Esophagus squamous epithelium (tissue), 5 donors: ENCODE results near the gene GPRIN3. TPM values are rescaled to one million over a fixed set of nuclear protein-coding genes. Genes with fewer than 3 reads are reported as not detected.

ENCODE experiments used
- DNase-seq: peaks from one replicate; lab custom pipeline; 2025; lab: John Stamatoyannopoulos, UW
- H3K27ac ChIP-seq, 4 donors: fragments of 200-600 bp; sonication (generic); one replicate each; pipeline ENCODE4 v1.5.1; 2016 to 2019; ENCODE audit warnings: mild to moderate bottlenecking in 1 of 4
- H3K27me3 ChIP-seq, 4 donors: fragments of 200-600 bp; sonication (generic); 1 replicate in 3 of 4; 2 replicates in 1 of 4; pipeline versions ENCODE4 v1.5.1 to v1.6.0; 2017 to 2021; ENCODE audit warnings: antibody characterized with exemption in 1 of 4
- H3K36me3 ChIP-seq, 3 donors: fragments of 200-600 bp; sonication (generic); one replicate each; pipeline ENCODE4 v1.5.1; 2016 to 2019
- H3K4me1 ChIP-seq, 3 donors: fragments of 200-600 bp; sonication (generic); one replicate each; pipeline ENCODE4 v1.5.1; 2017 to 2019
- H3K4me3 ChIP-seq, 4 donors: fragments of 200-600 bp; sonication (generic); 1 replicate in 3 of 4; 2 replicates in 1 of 4; pipeline ENCODE4 v1.5.1; 2016 to 2019; ENCODE audit warnings: mild to moderate bottlenecking in 2 of 4, moderate library complexity in 1 of 4
- H3K9me3 ChIP-seq, 3 donors: fragments of 200-600 bp; sonication (generic); one replicate each; pipeline ENCODE4 v1.5.1; 2016 to 2019
- POLR2A ChIP-seq, 4 donors: fragments of 450-650 bp; IDR thresholded peaks; one replicate each; pipeline ENCODE4 v1.6.1; 2017; ENCODE audit warnings: antibody characterized with exemption in 4 of 4, mild to moderate bottlenecking in 4 of 4, moderate library complexity in 3 of 4
- WGBS, 2 donors: methylation state at CpG; one replicate each; pipeline ENCODE4 v1.1.5; 2018; 5-methylcytosine and 5-hydroxymethylcytosine counted together
- intact Hi-C: fragments of 100-400 bp; cut with DNase I; formaldehyde crosslinking; loops from one replicate; pipeline ENCODE4 v1.15.0; 2022
- total RNA-seq, 4 donors: library from RNA; depleted of rRNA; stranded (reverse); fragments of >200 nt; gene quantifications; one replicate each; pipeline ENCODE4 v1.1.0, GENCODE V29; 2016
- TF ChIP-seq, protein P1 (sequence below), 6 experiments: fragments of 450-650 bp in 4 of 6; fragments of 200-600 bp in 2 of 6; sonication (generic) in 2 of 6; IDR thresholded peaks; one replicate each; pipeline ENCODE4 v1.5.1; 2016 to 2019; ENCODE audit warnings: antibody characterized with exemption in 6 of 6, mild to moderate bottlenecking in 4 of 6, moderate library complexity in 4 of 6
- donor health status: DM: yes; HTN: yes; CAD: no.

Gene GPRIN3
- total RNA-seq, 4 donors from 2014 or later: 0.83 to 4.2 (median 1.9) TPM

DNA sequence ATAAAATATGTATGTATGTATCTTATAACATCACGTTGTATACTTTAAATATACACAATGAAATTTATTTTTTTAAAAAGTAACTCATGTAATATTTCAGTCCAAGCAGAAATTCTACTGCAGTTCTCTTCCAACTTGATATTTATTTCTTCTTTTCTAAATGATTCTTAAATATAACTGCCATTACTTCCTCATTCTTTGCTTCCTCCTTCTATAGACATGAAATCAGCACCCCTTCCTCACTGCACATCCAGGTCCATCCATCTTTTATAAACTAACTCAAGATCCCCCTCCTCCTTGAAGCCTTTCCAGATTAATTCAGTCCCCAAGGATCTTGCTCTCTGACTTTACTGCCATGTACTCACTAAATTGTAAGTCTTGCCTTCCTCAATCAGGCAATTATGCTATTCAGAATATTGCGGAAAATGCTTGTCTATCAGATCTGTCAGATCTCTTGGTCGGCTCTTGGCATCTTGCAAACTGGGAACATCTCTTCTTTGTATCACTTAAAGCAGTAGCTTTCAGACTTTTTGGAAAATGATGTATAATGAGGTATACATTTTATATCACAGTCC is 3.7 kb downstream of the GPRIN3 start:
- no peaks in the 10 kb centered on the region for H3K9me3 ChIP-seq
- H3K27ac ChIP-seq: peak overlapping the region in 1 of 4 donors; percentile 46
- peaks cover 0 to 23% (median 0%) of the 10 kb centered on the region in 4 donors for H3K27me3 ChIP-seq
- H3K4me1 ChIP-seq: peaks cover 6 to 32% (median 9%) of the 10 kb centered on the region in 3 donors
- H3K36me3 ChIP-seq: no peaks in the 10 kb centered on the region
- TF ChIP-seq, protein P1, sequence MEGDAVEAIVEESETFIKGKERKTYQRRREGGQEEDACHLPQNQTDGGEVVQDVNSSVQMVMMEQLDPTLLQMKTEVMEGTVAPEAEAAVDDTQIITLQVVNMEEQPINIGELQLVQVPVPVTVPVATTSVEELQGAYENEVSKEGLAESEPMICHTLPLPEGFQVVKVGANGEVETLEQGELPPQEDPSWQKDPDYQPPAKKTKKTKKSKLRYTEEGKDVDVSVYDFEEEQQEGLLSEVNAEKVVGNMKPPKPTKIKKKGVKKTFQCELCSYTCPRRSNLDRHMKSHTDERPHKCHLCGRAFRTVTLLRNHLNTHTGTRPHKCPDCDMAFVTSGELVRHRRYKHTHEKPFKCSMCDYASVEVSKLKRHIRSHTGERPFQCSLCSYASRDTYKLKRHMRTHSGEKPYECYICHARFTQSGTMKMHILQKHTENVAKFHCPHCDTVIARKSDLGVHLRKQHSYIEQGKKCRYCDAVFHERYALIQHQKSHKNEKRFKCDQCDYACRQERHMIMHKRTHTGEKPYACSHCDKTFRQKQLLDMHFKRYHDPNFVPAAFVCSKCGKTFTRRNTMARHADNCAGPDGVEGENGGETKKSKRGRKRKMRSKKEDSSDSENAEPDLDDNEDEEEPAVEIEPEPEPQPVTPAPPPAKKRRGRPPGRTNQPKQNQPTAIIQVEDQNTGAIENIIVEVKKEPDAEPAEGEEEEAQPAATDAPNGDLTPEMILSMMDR (IDR thresholded peaks at IDR 0.05): no peak
- no peak for TF ChIP-seq POLR2A (IDR thresholded peaks at IDR 0.05)
- intact Hi-C loops: no loop called here
- H3K4me3 ChIP-seq: no peak overlapping the region
- no peak for DNase-seq
- WGBS, 2 donors: 68 to 80% methylated on average over 3 of the region's 3 CpGs

DNA sequence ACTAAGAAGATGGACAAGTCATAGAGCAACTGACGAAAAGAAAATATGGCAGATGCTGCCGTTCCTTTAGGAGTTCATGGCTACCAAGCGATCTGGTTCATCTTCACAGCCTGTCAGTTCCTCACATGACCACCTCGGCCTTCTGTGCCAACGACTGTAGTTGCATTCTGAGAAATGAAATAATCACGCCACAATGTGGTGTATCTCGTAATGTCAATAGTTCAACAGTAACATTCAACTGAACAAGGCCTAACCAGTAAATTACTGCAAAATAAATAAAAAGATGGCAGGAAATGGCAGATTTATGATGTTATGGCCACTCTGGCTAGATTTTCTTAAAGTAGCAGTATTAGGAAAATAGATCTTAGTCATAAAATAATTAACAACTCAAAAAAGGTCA is 4.4 kb downstream of the GPRIN3 start:
- peak overlapping the region in 1 of 4 donors; percentile 46 for H3K27ac ChIP-seq
- TF ChIP-seq, protein P1 (IDR thresholded peaks at IDR 0.05): no peak
- peak in 1 of 4 donors; percentile 28 for TF ChIP-seq POLR2A (IDR thresholded peaks at IDR 0.05)
- 81 to 83% methylated on average over 7 of the region's 7 CpGs for WGBS, 2 donors
- H3K9me3 ChIP-seq: no peaks in the 10 kb centered on the region
- no peaks in the 10 kb centered on the region for H3K36me3 ChIP-seq
- H3K4me1 ChIP-seq: peaks cover 5 to 30% (median 8%) of the 10 kb centered on the region in 3 donors
- intact Hi-C loops: no loop called here
- H3K27me3 ChIP-seq: peaks cover 0 to 21% (median 0%) of the 10 kb centered on the region in 4 donors
- DNase-seq: no peak
- H3K4me3 ChIP-seq: no peak overlapping the region

DNA sequence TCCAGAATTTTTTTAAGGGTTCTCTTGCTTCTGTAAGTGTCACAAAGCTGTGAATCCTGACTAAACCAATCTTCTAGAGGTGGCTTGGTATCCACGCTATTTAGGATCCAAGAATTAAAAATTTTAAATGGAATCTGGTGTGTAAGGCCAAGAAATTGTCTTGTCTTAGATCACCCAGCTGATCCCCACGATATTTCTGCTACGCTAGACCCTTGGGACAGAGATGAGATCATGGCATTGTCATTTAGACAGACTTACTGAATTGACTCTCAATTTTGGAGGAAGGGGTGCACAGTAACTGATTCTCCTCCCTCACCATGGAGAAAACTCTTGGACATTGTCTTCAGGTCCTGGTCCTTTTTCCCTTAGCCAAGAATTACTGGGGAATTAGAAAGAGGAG is 5.7 kb downstream of the GPRIN3 start:
- peaks cover 0 to 17% (median 0%) of the 10 kb centered on the region in 3 donors for H3K4me1 ChIP-seq
- whole genome bisulfite sequencing, 2 donors: 59 to 76% methylated on average over 3 of the region's 3 CpGs

DNA sequence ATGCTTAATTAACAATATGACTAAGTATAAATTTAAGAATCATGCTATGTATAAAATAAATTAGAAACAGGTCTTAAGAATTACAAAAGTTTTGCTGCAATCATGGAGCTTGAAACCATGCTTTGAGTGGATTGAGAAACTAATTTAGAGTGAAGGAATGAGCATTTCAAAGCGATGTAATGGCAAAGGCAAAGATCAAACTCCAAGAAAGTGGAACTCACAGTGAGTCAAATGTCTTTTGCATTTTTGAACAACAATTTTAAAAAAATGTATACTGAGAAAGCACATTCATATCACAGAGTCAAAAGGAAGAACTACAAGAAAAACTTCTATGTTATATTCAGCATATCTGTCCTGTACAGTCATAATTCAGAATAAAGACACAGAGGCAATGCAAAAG is 6.6 kb downstream of the GPRIN3 start:
- H3K36me3 ChIP-seq: no peaks in the 10 kb centered on the region
- H3K27ac ChIP-seq: no peak overlapping the region
- no peaks in the 10 kb centered on the region for H3K27me3 ChIP-seq
- 83 to 88% methylated on average over 1 of the region's 1 CpG for WGBS, 2 donors
- H3K9me3 ChIP-seq: no peaks in the 10 kb centered on the region
- no peak overlapping the region for H3K4me3 ChIP-seq
- DNase-seq: no peak
- TF ChIP-seq POLR2A (IDR thresholded peaks at IDR 0.05): no peak
- TF ChIP-seq, protein P1 (IDR thresholded peaks at IDR 0.05): no peak
- intact Hi-C loops: no loop called here
- peaks cover 0 to 11% (median 0%) of the 10 kb centered on the region in 3 donors for H3K4me1 ChIP-seq

More for the DNA sequence above, 5.7 kb downstream of the GPRIN3 start:
- H3K9me3 ChIP-seq: no peaks in the 10 kb centered on the region
- no peaks in the 10 kb centered on the region for H3K36me3 ChIP-seq
- no peak for DNase-seq
- TF ChIP-seq, protein P1 (IDR thresholded peaks at IDR 0.05): no peak
- TF ChIP-seq POLR2A (IDR thresholded peaks at IDR 0.05): no peak
- intact Hi-C loops: no loop called here
- H3K4me3 ChIP-seq: no peak overlapping the region
- peak overlapping the region in 1 of 4 donors; percentile 34 for H3K27ac ChIP-seq
- peaks cover 0 to 9% (median 0%) of the 10 kb centered on the region in 4 donors for H3K27me3 ChIP-seq

DNA sequence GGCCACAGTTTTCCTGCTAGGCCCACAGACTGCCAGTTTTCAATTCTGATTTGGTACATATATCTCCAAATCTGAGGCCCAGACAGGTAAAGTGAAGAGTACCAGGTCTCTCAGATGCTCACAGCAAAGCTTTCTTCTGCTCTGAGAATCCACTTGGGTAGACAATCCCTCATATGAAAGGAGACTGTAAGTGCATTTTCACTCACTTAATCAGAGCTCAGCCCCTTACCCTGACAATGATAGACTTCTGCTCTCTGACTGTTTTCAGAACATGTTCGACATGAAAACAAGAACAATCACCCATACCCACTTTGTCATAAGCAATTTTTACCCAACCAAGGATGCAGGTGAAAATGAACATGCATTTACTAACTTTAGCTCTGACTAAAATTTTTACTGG is 7.1 kb downstream of the GPRIN3 start:
- WGBS, 2 donors: 76 to 90% methylated on average over 1 of the region's 1 CpG

More for the DNA sequence above, 7.1 kb downstream of the GPRIN3 start:
- Histone ChIP-seq H3K4me1 (peaks cover 0 to 6% (median 0%) of the 10 kb centered on the region in 3 donors), H3K27me3 (no peaks in the 10 kb centered on the region), H3K27ac (peak overlapping the region in 1 of 4 donors; percentile 21), H3K9me3 (no peaks in the 10 kb centered on the region), H3K36me3 (no peaks in the 10 kb centered on the region), H3K4me3 (no peak overlapping the region)
- intact Hi-C loops: no loop called here
- DNase-seq: no peak
- TF ChIP-seq, protein P1 (IDR thresholded peaks at IDR 0.05): no peak
- TF ChIP-seq POLR2A (IDR thresholded peaks at IDR 0.05): no peak
